Measurements from ENCODE around the gene UNC45B. TPM values are rescaled to one million over a fixed set of nuclear protein-coding genes. Genes with fewer than 3 reads are reported as not detected.

UNC45B gene
- total RNA-seq, 4 donors from 2014 or later, result not detected

DNA sequence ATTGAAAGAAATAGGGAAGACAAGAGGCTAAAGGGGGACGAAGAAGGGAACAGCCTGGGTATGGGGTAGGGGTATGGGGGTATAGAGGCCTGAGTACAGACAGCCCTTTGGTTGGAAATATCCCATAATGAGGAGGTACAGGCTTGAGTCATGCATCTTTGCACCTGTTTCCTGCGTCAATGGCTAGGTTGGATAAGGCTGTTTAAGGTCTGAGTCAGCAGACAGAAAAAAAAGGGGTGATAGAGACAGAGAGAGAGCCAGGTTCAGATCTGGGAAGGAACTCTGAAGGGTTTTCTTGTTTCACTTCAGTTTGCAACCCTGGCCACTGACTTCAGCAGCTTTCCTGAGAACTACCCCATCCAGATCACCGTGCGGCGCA is 17.7 kb upstream of the UNC45B start:
- TF ChIP-seq, protein P1, sequence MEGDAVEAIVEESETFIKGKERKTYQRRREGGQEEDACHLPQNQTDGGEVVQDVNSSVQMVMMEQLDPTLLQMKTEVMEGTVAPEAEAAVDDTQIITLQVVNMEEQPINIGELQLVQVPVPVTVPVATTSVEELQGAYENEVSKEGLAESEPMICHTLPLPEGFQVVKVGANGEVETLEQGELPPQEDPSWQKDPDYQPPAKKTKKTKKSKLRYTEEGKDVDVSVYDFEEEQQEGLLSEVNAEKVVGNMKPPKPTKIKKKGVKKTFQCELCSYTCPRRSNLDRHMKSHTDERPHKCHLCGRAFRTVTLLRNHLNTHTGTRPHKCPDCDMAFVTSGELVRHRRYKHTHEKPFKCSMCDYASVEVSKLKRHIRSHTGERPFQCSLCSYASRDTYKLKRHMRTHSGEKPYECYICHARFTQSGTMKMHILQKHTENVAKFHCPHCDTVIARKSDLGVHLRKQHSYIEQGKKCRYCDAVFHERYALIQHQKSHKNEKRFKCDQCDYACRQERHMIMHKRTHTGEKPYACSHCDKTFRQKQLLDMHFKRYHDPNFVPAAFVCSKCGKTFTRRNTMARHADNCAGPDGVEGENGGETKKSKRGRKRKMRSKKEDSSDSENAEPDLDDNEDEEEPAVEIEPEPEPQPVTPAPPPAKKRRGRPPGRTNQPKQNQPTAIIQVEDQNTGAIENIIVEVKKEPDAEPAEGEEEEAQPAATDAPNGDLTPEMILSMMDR (IDR thresholded peaks at IDR 0.05; ENCODE audit: low read depth), result no peak

DNA sequence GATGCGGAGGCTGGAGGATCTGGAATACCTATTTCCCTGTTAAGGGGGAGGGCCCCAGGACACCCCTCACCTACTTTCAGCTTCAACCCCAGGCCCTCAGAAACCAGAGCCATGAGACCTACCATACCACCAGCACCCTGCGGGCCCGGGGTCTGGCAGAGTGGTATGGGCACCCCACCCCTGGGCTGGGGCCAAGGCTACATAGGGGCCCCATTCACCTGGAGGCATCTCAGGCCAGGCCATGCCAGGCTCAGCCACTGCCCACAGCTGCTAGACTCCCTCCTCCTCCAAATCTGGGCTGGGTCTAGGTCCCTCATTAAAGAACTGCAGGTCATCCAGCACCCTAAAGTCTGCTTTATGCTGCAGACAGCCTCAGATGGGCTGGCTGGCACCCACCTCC is 17.2 kb upstream of the UNC45B start:
- TF ChIP-seq, protein P1 (IDR thresholded peaks at IDR 0.05; ENCODE audit: low read depth), result no peak

- TF ChIP-seq, protein P1 (IDR thresholded peaks at IDR 0.05; ENCODE audit: low read depth), result no peak
These were observed 15.5 kb upstream of the UNC45B start for GRCh38 chr17:35132099-35132498.

DNA sequence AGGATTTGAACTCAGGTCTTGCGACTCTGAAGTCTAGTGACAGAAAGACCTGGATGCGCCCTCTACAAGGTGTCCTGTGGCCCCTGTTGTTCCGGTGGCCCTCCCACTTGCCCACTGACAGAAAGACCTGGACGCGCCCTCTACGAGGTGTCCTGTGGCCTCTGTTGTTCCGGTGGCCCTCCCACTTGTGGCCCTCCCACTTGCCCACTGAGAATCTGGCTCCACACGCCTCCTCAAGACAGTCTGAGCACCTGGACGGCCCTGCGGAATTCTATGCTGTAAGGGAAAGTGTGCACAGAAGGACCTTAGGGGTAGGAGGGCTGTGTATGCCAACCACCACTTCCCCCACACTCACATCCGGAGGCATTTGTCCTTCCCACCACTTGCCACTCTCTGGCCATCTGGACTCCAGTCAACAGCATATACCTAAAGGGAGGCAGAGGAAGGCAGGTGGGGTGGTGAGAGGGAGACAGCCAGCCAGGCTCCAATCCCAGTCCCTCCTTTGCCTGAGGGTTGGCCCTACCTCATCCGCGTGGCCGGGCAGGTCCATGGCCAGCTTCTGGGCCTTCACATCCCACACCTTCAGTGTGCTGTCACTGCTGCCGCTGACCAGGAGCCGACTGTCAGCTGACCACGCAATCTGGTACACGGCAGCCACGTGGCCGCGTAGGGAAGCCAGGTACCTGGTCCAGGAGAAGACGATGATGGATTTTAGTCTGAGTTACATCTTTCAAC is 14.6 kb upstream of the UNC45B start:
- TF ChIP-seq, protein P1 (IDR thresholded peaks at IDR 0.05; ENCODE audit: low read depth), result no peak

DNA sequence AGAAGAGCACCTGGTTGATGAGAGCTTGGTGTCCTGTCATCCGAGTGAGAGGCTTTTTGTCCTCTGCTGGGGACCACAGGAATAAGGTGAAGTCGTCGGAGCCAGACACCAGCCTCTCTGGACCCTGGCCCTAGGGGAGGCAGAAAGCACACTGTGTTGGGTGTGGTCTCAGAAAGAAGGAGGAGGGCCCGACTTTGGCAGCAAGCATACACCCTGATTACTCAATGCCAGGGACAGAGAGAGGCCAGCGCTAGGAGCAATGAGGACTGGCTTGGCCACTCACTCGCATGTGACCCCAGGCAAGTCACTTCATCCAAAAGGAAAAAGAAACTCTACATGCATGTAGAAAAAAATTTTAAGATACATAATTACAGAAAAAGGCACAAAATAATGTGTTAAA is 12.3 kb upstream of the UNC45B start:
- TF ChIP-seq, protein P1 (IDR thresholded peaks at IDR 0.05; ENCODE audit: low read depth), result no peak

DNA sequence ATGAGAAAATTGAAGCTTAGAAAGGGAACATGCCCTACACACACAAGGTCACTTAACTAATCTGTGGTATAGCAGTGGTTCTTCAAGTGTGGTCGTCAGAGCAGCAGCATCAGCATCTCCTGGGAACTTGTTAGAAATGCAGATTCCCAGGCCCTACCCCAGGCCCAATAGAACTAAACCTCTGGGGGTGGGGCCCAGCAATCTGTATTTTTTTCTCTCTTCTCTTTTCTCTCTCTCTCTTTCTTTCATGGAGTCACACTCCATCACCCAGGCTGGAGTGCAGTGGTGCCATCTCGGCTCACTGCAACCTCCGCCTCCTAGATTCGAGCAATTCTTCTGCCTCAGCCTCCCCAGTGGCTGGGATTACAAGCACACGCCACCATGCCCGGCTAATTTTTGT is 9.4 kb upstream of the UNC45B start:
- TF ChIP-seq, protein P1 (IDR thresholded peaks at IDR 0.05; ENCODE audit: low read depth), result no peak

DNA sequence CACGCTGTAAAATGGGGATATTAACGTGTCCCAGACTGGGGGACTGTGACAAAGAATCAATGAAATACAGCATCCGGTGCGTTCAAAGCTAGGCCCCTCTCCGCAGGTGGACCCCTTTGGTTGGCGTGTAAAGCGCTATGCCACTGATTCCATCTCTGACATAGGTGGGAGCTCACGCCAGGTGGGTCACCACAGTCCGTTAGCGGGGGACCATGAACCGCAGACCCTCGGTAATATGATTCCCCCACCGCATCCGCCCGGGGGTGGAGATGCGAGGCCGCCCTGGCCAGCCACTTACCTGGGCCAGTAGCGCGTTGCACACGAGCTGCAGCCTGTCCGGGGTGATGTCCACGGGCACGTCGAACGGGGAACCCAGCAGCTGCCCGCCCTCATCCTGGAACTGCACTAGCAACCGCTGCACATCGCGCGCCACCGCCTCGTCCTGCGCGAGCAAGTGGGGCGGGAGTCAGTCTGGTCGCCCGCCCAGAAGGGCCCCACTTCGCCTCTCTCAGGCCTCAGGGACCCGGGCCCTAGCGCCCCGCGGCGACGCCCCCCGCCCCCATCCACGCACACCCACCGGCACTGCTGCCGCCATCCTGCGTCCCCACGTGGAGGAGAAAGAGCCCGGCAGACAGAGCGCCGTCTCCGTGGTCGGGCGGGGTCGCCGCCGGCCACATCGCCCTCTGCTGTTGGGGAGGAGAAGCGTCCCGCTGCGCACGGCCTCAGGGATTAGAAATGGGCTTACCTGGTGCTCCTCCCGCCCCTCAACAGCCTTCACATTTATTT is 5.7 kb upstream of the UNC45B start, which contains the start of gene NLE1:
Gene NLE1 (minus strand): TSS at position 623 of the 786 bp plus-strand sequence. CDS start 28 bp downstream, at position 595.
- TF ChIP-seq, protein P1 (IDR thresholded peaks at IDR 0.05; ENCODE audit: low read depth), result no peak

All from subcutaneous adipose tissue (tissue), 4 donors.